Hematopoietic multipotent progenitor cell (in vitro differentiated cells): ENCODE data around the gene MARCKS. TPM values are rescaled to one million over a fixed set of nuclear protein-coding genes. Genes with fewer than 3 reads are reported as not detected.
"Not testable (repeated sequence)": the region's sequence is repeated elsewhere in the genome, so short reads cannot be mapped to it uniquely, and the experiment has no call there.

ENCODE experiments used
- DNase-seq, 3 donors: peaks; one replicate each; pipeline ENCODE4 v3.0.0-alpha.2; 2011 to 2015; ENCODE audit warnings: low read depth in 2 of 3, low spot score in 2 of 3
- total RNA-seq: library from RNA; depleted of rRNA; stranded (reverse); fragments of >200 nt; gene quantifications from one replicate; pipeline ENCODE4 v1.2.3, GENCODE V29; 2012

The MARCKS gene
- total RNA-seq, 1 donor = 0.81 TPM

GRCh38 chr6:113881478-113881980, 24.4 kb downstream of the MARCKS start:
- DNase-seq = peak in 1 of 3 donors; percentile 86

- no peak for DNase-seq
These were observed 25.3 kb downstream of the MARCKS start for GRCh38 chr6:113882336-113883022.

- no peak for DNase-seq
These were observed 26.9 kb downstream of the MARCKS start for GRCh38 chr6:113884011-113884410.

GRCh38 chr6:113886512-113886911, 29.4 kb downstream of the MARCKS start:
- DNase-seq = no peak

- DNase-seq = no peak
These were observed 31.3 kb downstream of the MARCKS start for GRCh38 chr6:113888493-113888892.

GRCh38 chr6:113888956-113889630, 31.9 kb downstream of the MARCKS start:
- no peak for DNase-seq

GRCh38 chr6:113893451-113893850, 36.3 kb downstream of the MARCKS start:
- no peak for DNase-seq

- no peak for DNase-seq
These were observed 36.7 kb downstream of the MARCKS start for GRCh38 chr6:113893866-113894265.

- DNase-seq = peak in 1 of 3 donors; percentile 21
These were observed 37.8 kb downstream of the MARCKS start for GRCh38 chr6:113894712-113895674.

- no peak for DNase-seq
These were observed 44.3 kb downstream of the MARCKS start for GRCh38 chr6:113901482-113901881.

GRCh38 chr6:113903666-113904330, 46.7 kb downstream of the MARCKS start:
- DNase-seq = no peak

GRCh38 chr6:113907102-113907815, 50.1 kb downstream of the MARCKS start:
- DNase-seq = no peak

- DNase-seq = no peak
These were observed 51.7 kb downstream of the MARCKS start for GRCh38 chr6:113908801-113909200.

- DNase-seq = peak in 2 of 3 donors; percentile 54 to 89
These were observed 52.2 kb downstream of the MARCKS start for GRCh38 chr6:113909224-113909856.

- DNase-seq = not testable (repeated sequence)
These were observed 53.1 kb downstream of the MARCKS start for GRCh38 chr6:113910285-113910684.
